ENCODE data around the gene GNGT1.

Gene GNGT1

GRCh38 chr7:93906267-93906666 lies at the start of gene GNGT1:
TSS of gene GNGT1 (plus strand) at chr7:93906567. CDS start at chr7:93906747, 180 bp downstream.
- no peaks in the 10 kb centered on the region for H3K36me3 Mint-ChIP-seq (ENCODE audit: low read depth)
- peaks cover 8% of the 10 kb centered on the region for H3K27me3 Mint-ChIP-seq (ENCODE audit: low read depth)
- no peak within 1 kb of the TSS for H3K27ac Mint-ChIP-seq
- no peaks in the 10 kb centered on the region for H3K4me1 Mint-ChIP-seq (ENCODE audit: low read depth)
- no peaks in the 10 kb centered on the region for H3K9me3 Mint-ChIP-seq
- no peak within 1 kb of the TSS for H3K4me3 Mint-ChIP-seq
- DNase-seq (ENCODE audit: low spot score) = no peak

- H3K4me3 Mint-ChIP-seq = no peak overlapping the region
- H3K36me3 Mint-ChIP-seq (ENCODE audit: low read depth) = no peaks in the 10 kb centered on the region
- DNase-seq (ENCODE audit: low spot score) = no peak
- no peak overlapping the region for H3K27ac Mint-ChIP-seq
- no peaks in the 10 kb centered on the region for H3K9me3 Mint-ChIP-seq
- H3K4me1 Mint-ChIP-seq (ENCODE audit: low read depth) = peaks cover 2% of the 10 kb centered on the region
- peaks cover 6% of the 10 kb centered on the region for H3K27me3 Mint-ChIP-seq (ENCODE audit: low read depth)
These were observed 47.5 kb upstream of the GNGT1 start for GRCh38 chr7:93858857-93859256.

- Mint-ChIP-seq H3K27ac (no peak overlapping the region), H3K4me3 (no peak overlapping the region), H3K36me3 (ENCODE audit: low read depth) (no peaks in the 10 kb centered on the region), H3K4me1 (ENCODE audit: low read depth) (peaks cover 2% of the 10 kb centered on the region), H3K9me3 (no peaks in the 10 kb centered on the region), H3K27me3 (ENCODE audit: low read depth) (peaks cover 6% of the 10 kb centered on the region)
- DNase-seq (ENCODE audit: low spot score) = no peak
These were observed 46.1 kb upstream of the GNGT1 start for GRCh38 chr7:93860261-93860660.

- peaks cover 6% of the 10 kb centered on the region for H3K27me3 Mint-ChIP-seq (ENCODE audit: low read depth)
- H3K4me1 Mint-ChIP-seq (ENCODE audit: low read depth) = no peaks in the 10 kb centered on the region
- H3K36me3 Mint-ChIP-seq (ENCODE audit: low read depth) = no peaks in the 10 kb centered on the region
- H3K4me3 Mint-ChIP-seq = no peak overlapping the region
- DNase-seq (ENCODE audit: low spot score) = no peak
- H3K27ac Mint-ChIP-seq = no peak overlapping the region
- no peaks in the 10 kb centered on the region for H3K9me3 Mint-ChIP-seq
These were observed 44.9 kb upstream of the GNGT1 start for GRCh38 chr7:93861325-93861949.

- no peak for DNase-seq (ENCODE audit: low spot score)
- Mint-ChIP-seq H3K9me3 (no peaks in the 10 kb centered on the region), H3K36me3 (ENCODE audit: low read depth) (no peaks in the 10 kb centered on the region), H3K27ac (no peak overlapping the region), H3K4me3 (no peak overlapping the region), H3K4me1 (ENCODE audit: low read depth) (no peaks in the 10 kb centered on the region), H3K27me3 (ENCODE audit: low read depth) (peaks cover 6% of the 10 kb centered on the region)
These were observed 43.7 kb upstream of the GNGT1 start for GRCh38 chr7:93862651-93863050.

- Mint-ChIP-seq H3K27ac (no peak overlapping the region), H3K27me3 (ENCODE audit: low read depth) (peaks cover 2% of the 10 kb centered on the region), H3K36me3 (ENCODE audit: low read depth) (no peaks in the 10 kb centered on the region), H3K9me3 (no peaks in the 10 kb centered on the region), H3K4me1 (ENCODE audit: low read depth) (no peaks in the 10 kb centered on the region), H3K4me3 (no peak overlapping the region)
- DNase-seq (ENCODE audit: low spot score) = no peak
These were observed 39.5 kb upstream of the GNGT1 start for GRCh38 chr7:93866886-93867285.

- H3K4me1 Mint-ChIP-seq (ENCODE audit: low read depth) = no peaks in the 10 kb centered on the region
- H3K4me3 Mint-ChIP-seq = no peak overlapping the region
- H3K27me3 Mint-ChIP-seq (ENCODE audit: low read depth) = no peaks in the 10 kb centered on the region
- no peaks in the 10 kb centered on the region for H3K36me3 Mint-ChIP-seq (ENCODE audit: low read depth)
- H3K27ac Mint-ChIP-seq = no peak overlapping the region
- no peaks in the 10 kb centered on the region for H3K9me3 Mint-ChIP-seq
- no peak for DNase-seq (ENCODE audit: low spot score)
These were observed 32.3 kb upstream of the GNGT1 start for GRCh38 chr7:93873998-93874574.

GRCh38 chr7:93877742-93878141 lies 28.6 kb upstream of the GNGT1 start:
- no peaks in the 10 kb centered on the region for H3K36me3 Mint-ChIP-seq (ENCODE audit: low read depth)
- no peak overlapping the region for H3K27ac Mint-ChIP-seq
- DNase-seq (ENCODE audit: low spot score) = no peak
- no peaks in the 10 kb centered on the region for H3K4me1 Mint-ChIP-seq (ENCODE audit: low read depth)
- H3K4me3 Mint-ChIP-seq = no peak overlapping the region
- no peaks in the 10 kb centered on the region for H3K27me3 Mint-ChIP-seq (ENCODE audit: low read depth)
- H3K9me3 Mint-ChIP-seq = peaks cover 3% of the 10 kb centered on the region

- Mint-ChIP-seq H3K4me3 (no peak overlapping the region), H3K4me1 (ENCODE audit: low read depth) (no peaks in the 10 kb centered on the region), H3K9me3 (peaks cover 3% of the 10 kb centered on the region), H3K27ac (no peak overlapping the region), H3K36me3 (ENCODE audit: low read depth) (no peaks in the 10 kb centered on the region), H3K27me3 (ENCODE audit: low read depth) (peaks cover 3% of the 10 kb centered on the region)
- DNase-seq (ENCODE audit: low spot score) = no peak
These were observed 27.0 kb upstream of the GNGT1 start for GRCh38 chr7:93879356-93879755.

GRCh38 chr7:93882468-93882867 lies 23.9 kb upstream of the GNGT1 start:
- Mint-ChIP-seq H3K9me3 (peaks cover 3% of the 10 kb centered on the region), H3K4me3 (no peak overlapping the region), H3K27me3 (ENCODE audit: low read depth) (peaks cover 3% of the 10 kb centered on the region), H3K36me3 (ENCODE audit: low read depth) (no peaks in the 10 kb centered on the region), H3K27ac (no peak overlapping the region), H3K4me1 (ENCODE audit: low read depth) (no peaks in the 10 kb centered on the region)
- DNase-seq (ENCODE audit: low spot score) = no peak

- no peaks in the 10 kb centered on the region for H3K36me3 Mint-ChIP-seq (ENCODE audit: low read depth)
- no peaks in the 10 kb centered on the region for H3K4me1 Mint-ChIP-seq (ENCODE audit: low read depth)
- no peak overlapping the region for H3K4me3 Mint-ChIP-seq
- peaks cover 8% of the 10 kb centered on the region for H3K27me3 Mint-ChIP-seq (ENCODE audit: low read depth)
- peaks cover 3% of the 10 kb centered on the region for H3K9me3 Mint-ChIP-seq
- H3K27ac Mint-ChIP-seq = no peak overlapping the region
- no peak for DNase-seq (ENCODE audit: low spot score)
These were observed 23.1 kb upstream of the GNGT1 start for GRCh38 chr7:93883078-93883916.

GRCh38 chr7:93883917-93884345 lies 22.4 kb upstream of the GNGT1 start:
- no peaks in the 10 kb centered on the region for H3K36me3 Mint-ChIP-seq (ENCODE audit: low read depth)
- H3K9me3 Mint-ChIP-seq = peaks cover 3% of the 10 kb centered on the region
- peaks cover 12% of the 10 kb centered on the region for H3K27me3 Mint-ChIP-seq (ENCODE audit: low read depth)
- no peaks in the 10 kb centered on the region for H3K4me1 Mint-ChIP-seq (ENCODE audit: low read depth)
- no peak overlapping the region for H3K4me3 Mint-ChIP-seq
- H3K27ac Mint-ChIP-seq = no peak overlapping the region
- DNase-seq (ENCODE audit: low spot score) = no peak

- H3K9me3 Mint-ChIP-seq = peaks cover under 1% of the 10 kb centered on the region
- no peaks in the 10 kb centered on the region for H3K36me3 Mint-ChIP-seq (ENCODE audit: low read depth)
- no peaks in the 10 kb centered on the region for H3K4me1 Mint-ChIP-seq (ENCODE audit: low read depth)
- H3K27ac Mint-ChIP-seq = no peak overlapping the region
- H3K27me3 Mint-ChIP-seq (ENCODE audit: low read depth) = peaks cover 18% of the 10 kb centered on the region
- no peak overlapping the region for H3K4me3 Mint-ChIP-seq
- no peak for DNase-seq (ENCODE audit: low spot score)
These were observed 21.8 kb upstream of the GNGT1 start for GRCh38 chr7:93884541-93884940.

- no peak for DNase-seq (ENCODE audit: low spot score)
- Mint-ChIP-seq H3K27ac (no peak overlapping the region), H3K4me1 (ENCODE audit: low read depth) (peaks cover 7% of the 10 kb centered on the region), H3K4me3 (no peak overlapping the region), H3K27me3 (ENCODE audit: low read depth) (peaks cover 50% of the 10 kb centered on the region), H3K9me3 (no peaks in the 10 kb centered on the region), H3K36me3 (ENCODE audit: low read depth) (no peaks in the 10 kb centered on the region)
These were observed 17.1 kb upstream of the GNGT1 start for GRCh38 chr7:93889261-93889660.

Measured in T-helper 2 cell treated with Interferon-gamma antibody and Interleukin-4, amounts not matched to agents 5 μg/mL and 100 μg/mL, for 36 hours (primary cell).